ENCODE measurements around the gene WFDC5. TPM values are rescaled to one million over a fixed set of nuclear protein-coding genes. Genes with fewer than 3 reads are reported as not detected.
A peak's percentile ranks its signal among the peaks of the same experiment; 100 is the strongest.
"Not testable (repeated sequence)": the region's sequence is repeated elsewhere in the genome, so short reads cannot be mapped to it uniquely, and the experiment has no call there.

WFDC5 gene
- polyA plus RNA-seq, 2 donors: 4.5 to 6.4 TPM

DNA sequence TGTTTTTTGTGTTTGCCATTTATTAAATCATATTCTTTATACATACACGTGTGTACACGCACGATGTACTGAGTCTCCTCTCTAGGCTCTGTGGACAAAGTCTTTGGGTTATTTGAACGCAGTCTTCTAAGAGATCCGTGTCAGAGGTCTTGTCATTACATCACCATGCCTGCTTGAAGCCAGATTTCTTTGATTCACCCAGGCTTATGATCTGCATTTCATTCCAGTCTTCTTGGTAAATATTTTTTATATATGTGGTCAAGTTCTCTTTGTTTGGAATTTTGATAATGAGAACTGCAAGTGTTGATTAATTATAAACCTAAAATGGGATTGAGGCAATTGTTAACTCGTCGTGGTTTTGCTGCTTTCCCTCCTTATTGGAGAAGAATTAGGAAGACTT lies 48.6 kb downstream of the WFDC5 start:
- Histone ChIP-seq H3K36me3 (ENCODE audit: control insufficient read depth in 2 of 2, insufficient read depth in 2 of 2, low read length in 1 of 2) (no peaks in the 10 kb centered on the region), H3K4me1 (ENCODE audit: control insufficient read depth in 2 of 2, insufficient read depth in 2 of 2, low read length in 1 of 2) (no peaks in the 10 kb centered on the region), H3K27me3 (ENCODE audit: control insufficient read depth in 1 of 2, insufficient read depth in 2 of 2, low read length in 2 of 2) (no peaks in the 10 kb centered on the region), H3K27ac (ENCODE audit: low read depth in 2 of 2, low read length in 1 of 2) (peak overlapping the region in 1 of 2 donors; percentile 24), H3K4me3 (ENCODE audit: low read depth in 1 of 2, low read length in 2 of 2) (no peak overlapping the region), H3K9me3 (ENCODE audit: control insufficient read depth in 2 of 2, insufficient read depth in 1 of 2, low read depth in 1 of 2, low read length in 1 of 2) (no peaks in the 10 kb centered on the region)
- WGBS, 2 donors: 84 to 86% methylated on average over 7 of the region's 7 CpGs

DNA sequence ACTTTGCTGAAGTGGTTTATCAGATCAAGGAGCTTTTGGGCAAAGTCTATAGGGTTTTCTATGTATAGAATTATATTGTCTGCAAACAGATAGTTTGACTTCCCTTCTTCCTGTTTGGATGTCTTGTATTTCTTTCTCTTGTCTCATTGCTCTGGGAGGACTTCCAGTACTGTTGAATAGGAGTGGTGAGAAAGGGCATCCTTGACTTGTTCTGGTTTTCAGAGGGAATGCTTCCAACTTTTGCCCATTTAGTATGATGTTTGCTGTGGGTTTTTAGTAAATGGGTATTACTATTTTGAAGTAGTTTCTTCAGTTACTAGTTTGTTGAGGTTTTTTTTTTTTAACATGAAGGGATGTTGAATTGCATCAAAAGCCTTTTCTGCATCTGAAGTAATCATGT lies 50.2 kb downstream of the WFDC5 start:
- Histone ChIP-seq H3K36me3 (ENCODE audit: control insufficient read depth in 2 of 2, insufficient read depth in 2 of 2, low read length in 1 of 2) (no peaks in the 10 kb centered on the region), H3K9me3 (ENCODE audit: control insufficient read depth in 2 of 2, insufficient read depth in 1 of 2, low read depth in 1 of 2, low read length in 1 of 2) (no peaks in the 10 kb centered on the region), H3K4me3 (ENCODE audit: low read depth in 1 of 2, low read length in 2 of 2) (no peak overlapping the region), H3K27ac (ENCODE audit: low read depth in 2 of 2, low read length in 1 of 2) (no peak overlapping the region), H3K27me3 (ENCODE audit: control insufficient read depth in 1 of 2, insufficient read depth in 2 of 2, low read length in 2 of 2) (no peaks in the 10 kb centered on the region), H3K4me1 (ENCODE audit: control insufficient read depth in 2 of 2, insufficient read depth in 2 of 2, low read length in 1 of 2) (no peaks in the 10 kb centered on the region)

DNA sequence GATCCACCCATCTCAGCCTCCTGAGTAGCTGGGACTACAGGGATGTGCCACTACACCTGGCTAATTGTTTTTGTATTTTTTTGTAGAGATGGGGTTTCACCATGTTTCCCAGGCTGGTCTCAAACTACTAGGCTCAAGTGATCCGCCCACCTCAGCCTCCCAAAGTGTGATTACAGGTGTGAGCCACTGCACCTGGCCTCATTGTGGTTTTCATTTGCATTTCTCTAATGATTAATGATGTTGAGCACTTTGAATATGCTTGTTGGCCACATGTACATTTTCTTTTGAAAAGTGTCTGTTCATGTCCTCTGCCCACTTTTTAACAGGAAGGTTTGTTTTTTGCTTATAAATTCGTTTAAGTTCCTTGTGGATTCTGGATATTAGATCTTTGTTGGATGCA lies 51.9 kb downstream of the WFDC5 start:
- not testable (repeated sequence) for H3K4me3 ChIP-seq (ENCODE audit: low read depth in 1 of 2, low read length in 2 of 2); H3K27me3 ChIP-seq (ENCODE audit: control insufficient read depth in 1 of 2, insufficient read depth in 2 of 2, low read length in 2 of 2); H3K36me3 ChIP-seq (ENCODE audit: control insufficient read depth in 2 of 2, insufficient read depth in 2 of 2, low read length in 1 of 2); H3K9me3 ChIP-seq (ENCODE audit: control insufficient read depth in 2 of 2, insufficient read depth in 1 of 2, low read depth in 1 of 2, low read length in 1 of 2); H3K4me1 ChIP-seq (ENCODE audit: control insufficient read depth in 2 of 2, insufficient read depth in 2 of 2, low read length in 1 of 2); H3K27ac ChIP-seq (ENCODE audit: low read depth in 2 of 2, low read length in 1 of 2)
- 77 to 90% methylated on average over 2 of the region's 2 CpGs for WGBS, 2 donors

DNA sequence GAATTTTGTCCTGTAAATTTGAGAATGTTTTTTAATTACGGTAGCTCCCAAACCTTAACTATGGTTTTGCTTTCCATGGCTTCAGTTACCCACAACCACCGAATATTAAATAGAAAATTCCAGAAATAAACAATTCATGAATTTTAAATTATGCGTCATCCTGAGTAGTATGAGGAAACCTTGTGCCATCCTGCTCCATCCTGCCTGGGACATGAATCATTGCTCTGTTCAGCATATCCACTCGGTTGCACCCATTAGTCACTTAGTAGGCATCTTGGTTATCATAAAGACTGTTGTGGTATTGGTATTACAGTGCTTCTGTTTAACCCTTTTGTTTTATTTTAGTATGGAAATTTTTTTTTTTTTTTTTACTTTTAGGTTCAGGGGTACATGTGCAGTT lies 53.7 kb downstream of the WFDC5 start:
- Histone ChIP-seq H3K36me3 (ENCODE audit: control insufficient read depth in 2 of 2, insufficient read depth in 2 of 2, low read length in 1 of 2) (peaks cover 5% of the 10 kb centered on the region in 2 donors), H3K4me1 (ENCODE audit: control insufficient read depth in 2 of 2, insufficient read depth in 2 of 2, low read length in 1 of 2) (no peaks in the 10 kb centered on the region), H3K9me3 (ENCODE audit: control insufficient read depth in 2 of 2, insufficient read depth in 1 of 2, low read depth in 1 of 2, low read length in 1 of 2) (no peaks in the 10 kb centered on the region), H3K27me3 (ENCODE audit: control insufficient read depth in 1 of 2, insufficient read depth in 2 of 2, low read length in 2 of 2) (no peaks in the 10 kb centered on the region), H3K4me3 (ENCODE audit: low read depth in 1 of 2, low read length in 2 of 2) (no peak overlapping the region), H3K27ac (ENCODE audit: low read depth in 2 of 2, low read length in 1 of 2) (no peak overlapping the region)
- WGBS, 2 donors: 55 to 75% methylated on average over 4 of the region's 4 CpGs

DNA sequence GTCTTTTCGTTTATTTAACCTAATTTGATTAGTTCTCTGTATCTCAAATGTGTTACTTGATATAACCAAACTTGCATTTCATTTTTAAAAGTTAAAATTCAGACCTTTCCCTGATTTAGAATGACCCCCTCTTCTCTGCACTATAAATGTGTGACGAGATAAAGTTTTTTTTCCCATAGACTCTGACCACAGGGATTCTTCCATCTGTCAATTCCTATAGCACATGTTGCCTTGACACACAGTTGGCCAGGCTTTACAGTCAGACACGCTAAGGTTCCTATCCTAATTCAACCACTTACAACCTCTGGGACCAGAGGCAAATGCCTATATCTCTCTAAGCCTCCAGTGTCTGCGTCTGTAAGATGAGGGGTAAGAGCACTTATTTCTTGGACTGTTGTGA lies 54.7 kb downstream of the WFDC5 start:
- no peaks in the 10 kb centered on the region for H3K4me1 ChIP-seq (ENCODE audit: control insufficient read depth in 2 of 2, insufficient read depth in 2 of 2, low read length in 1 of 2)

More for the DNA sequence above, 54.7 kb downstream of the WFDC5 start:
- peaks cover 5% of the 10 kb centered on the region in 2 donors for H3K36me3 ChIP-seq (ENCODE audit: control insufficient read depth in 2 of 2, insufficient read depth in 2 of 2, low read length in 1 of 2)
- no peaks in the 10 kb centered on the region for H3K9me3 ChIP-seq (ENCODE audit: control insufficient read depth in 2 of 2, insufficient read depth in 1 of 2, low read depth in 1 of 2, low read length in 1 of 2)
- WGBS, 2 donors: 90 to 92% methylated on average over 4 of the region's 4 CpGs
- H3K27me3 ChIP-seq (ENCODE audit: control insufficient read depth in 1 of 2, insufficient read depth in 2 of 2, low read length in 2 of 2): no peaks in the 10 kb centered on the region
- no peak overlapping the region for H3K4me3 ChIP-seq (ENCODE audit: low read depth in 1 of 2, low read length in 2 of 2)
- H3K27ac ChIP-seq (ENCODE audit: low read depth in 2 of 2, low read length in 1 of 2): peak overlapping the region in 1 of 2 donors; percentile 22

Other genes starting within 250 kb of the WFDC5 start
- 100 to 1,000 TPM in 1 of 2 donors, 10 to 100 TPM in 1; 53.4 to 112 TPM for gene YWHAB, start 229.5 kb downstream of the WFDC5 start, polyA plus RNA-seq
- 10 to 100 TPM; 12.1 to 31.6 TPM for gene PABPC1L, start 205.1 kb downstream of the WFDC5 start, polyA plus RNA-seq
- 10 to 100 TPM in 1 of 2 donors, 1 to 10 TPM in 1; 6.4 to 18.5 TPM for gene TOMM34, start 154.8 kb downstream of the WFDC5 start, polyA plus RNA-seq
- 1 to 10 TPM; 4.7 to 4.8 TPM for gene STK4, start 148.7 kb downstream of the WFDC5 start, polyA plus RNA-seq
- under 1 TPM; 0.04 to 0.15 TPM for gene KCNS1, start 14.0 kb downstream of the WFDC5 start, polyA plus RNA-seq
- gene WFDC12, start 9.3 kb upstream of the WFDC5 start, polyA plus RNA-seq: 1 to 10 TPM; 2.2 to 4.3 TPM
- gene PI3, start 59.7 kb upstream of the WFDC5 start, polyA plus RNA-seq: 1,000 to 10,000 TPM in 1 of 2 donors, 100 to 1,000 TPM in 1; 430 to 2,639 TPM
- not detected for gene SEMG1, start 91.9 kb upstream of the WFDC5 start, polyA plus RNA-seq
- not detected for gene SEMG2, start 106.2 kb upstream of the WFDC5 start, polyA plus RNA-seq
- 1,000 to 10,000 TPM; 1,481 to 1,882 TPM for gene SLPI, start 139.4 kb upstream of the WFDC5 start, polyA plus RNA-seq
- gene RBPJL, start 191.7 kb upstream of the WFDC5 start, polyA plus RNA-seq: under 1 TPM; 0.04 TPM
- under 1 TPM; 0.08 TPM for gene MATN4, start 193.1 kb upstream of the WFDC5 start, polyA plus RNA-seq
- gene SDC4, start 233.2 kb upstream of the WFDC5 start, polyA plus RNA-seq: 10 to 100 TPM; 49.4 to 64.6 TPM
- gene SYS1, start 248.0 kb upstream of the WFDC5 start, polyA plus RNA-seq: 10 to 100 TPM in 1 of 2 donors, 1 to 10 TPM in 1; 8.4 to 16.5 TPM